IMR-90 (cell line): Measurements from ENCODE around the gene TEX44. TPM values are rescaled to one million over a fixed set of nuclear protein-coding genes. Genes with fewer than 3 reads are reported as not detected.

ENCODE experiments used
- ATAC-seq: fragments of 200-7000 bp; cut with Tn5 transposase; 2 replicates; pipeline ENCODE4 v1.9.1; 2020; ENCODE audit warnings: low read depth, mild to moderate bottlenecking, moderate library complexity
- BruUV-seq: library from RNA; stranded (reverse); fragments of 400-500 nt; replicated peaks from 2 replicates; lab custom pipeline; 2021; lab: Mats Ljungman, UMichigan
- CTCF ChIA-PET: fragments of 300-600 bp; formaldehyde crosslinking; extraction: SDS; loops from one replicate; lab custom pipeline; 2021; ENCODE audit warnings: antibody characterized with exemption; lab: Yijun Ruan, JAX
- POLR2A ChIA-PET: fragments of 300-600 bp; sonication (Branson Sonifier 250); formaldehyde crosslinking; loops from one replicate; lab custom pipeline; 2022; ENCODE audit warnings: antibody characterized with exemption; ENCODE audit not compliant: unreplicated experiment; lab: Charles Lee
- DNase-seq: peaks from one replicate; pipeline ENCODE4 v3.0.0; 2013
- H2AFZ ChIP-seq: replicated peaks from 2 replicates; pipeline ENCODE3; 2013; ENCODE audit warnings: low read length, mild to moderate bottlenecking; ENCODE audit not compliant: poor library complexity
- H2AK5ac ChIP-seq: 2 replicates; pipeline ENCODE4 v1.6.1; 2013; ENCODE audit warnings: low read depth, low read length, inconsistent platforms
- H2AK9ac ChIP-seq: replicated peaks from 2 replicates; pipeline ENCODE3; 2013; ENCODE audit warnings: mild to moderate bottlenecking, low read depth, low read length, moderate library complexity; ENCODE audit not compliant: poor library complexity
- H2BK120ac ChIP-seq: 2 replicates; pipeline ENCODE4 v1.6.1; 2013; ENCODE audit warnings: low read depth, low read length, inconsistent platforms
- H2BK15ac ChIP-seq: 3 replicates; pipeline ENCODE4 v1.6.1; 2013; ENCODE audit warnings: low read depth, low read length, inconsistent platforms
- H2BK20ac ChIP-seq: 2 replicates; pipeline ENCODE4 v1.6.1; 2013; ENCODE audit warnings: low read depth, mild to moderate bottlenecking, inconsistent platforms, low read length, moderate library complexity
- H2BK5ac ChIP-seq: 2 replicates; pipeline ENCODE4 v1.6.1; 2013; ENCODE audit warnings: mild to moderate bottlenecking, low read depth, low read length, inconsistent platforms; ENCODE audit not compliant: poor library complexity, severe bottlenecking
- H3K14ac ChIP-seq: replicated peaks from 2 replicates; pipeline ENCODE4 v1.6.1; 2013; ENCODE audit warnings: low read depth, low read length, inconsistent platforms
- H3K18ac ChIP-seq: 2 replicates; pipeline ENCODE4 v1.6.1; 2013; ENCODE audit warnings: low read depth, low read length, control low read depth
- H3K23ac ChIP-seq: 2 replicates; pipeline ENCODE4 v1.6.1; 2013; ENCODE audit warnings: low read depth, low read length, inconsistent platforms
- H3K27ac ChIP-seq: 2 replicates; pipeline ENCODE4 v1.5.1; 2013; ENCODE audit warnings: mild to moderate bottlenecking, control low read depth, low read length; ENCODE audit not compliant: insufficient read depth
- H3K27me3 ChIP-seq: 2 replicates; pipeline ENCODE4 v1.6.1; 2013; ENCODE audit warnings: low read length; ENCODE audit not compliant: control insufficient read depth, insufficient read depth
- H3K36me3 ChIP-seq: 2 replicates; pipeline ENCODE4 v1.6.1; 2013; ENCODE audit warnings: low read length, mixed read lengths; ENCODE audit not compliant: control insufficient read depth, insufficient read depth
- H3K4ac ChIP-seq: 2 replicates; pipeline ENCODE4 v1.6.1; 2013; ENCODE audit warnings: low read depth, low read length, inconsistent platforms
- H3K4me1 ChIP-seq: 2 replicates; pipeline ENCODE4 v1.6.1; 2013; ENCODE audit warnings: low read length, mixed read lengths; ENCODE audit not compliant: control insufficient read depth, insufficient read depth
- H3K4me2 ChIP-seq: 2 replicates; pipeline ENCODE4 v1.6.1; 2013; ENCODE audit warnings: low read depth, mild to moderate bottlenecking, control low read depth, low read length, moderate library complexity
- H3K4me3 ChIP-seq: 2 replicates; pipeline ENCODE4 v1.5.1; 2013; ENCODE audit warnings: low read depth, mild to moderate bottlenecking, control low read depth, low read length, moderate library complexity; ENCODE audit not compliant: insufficient read depth
- H3K56ac ChIP-seq: 2 replicates; pipeline ENCODE4 v1.6.1; 2013; ENCODE audit warnings: low read length, inconsistent platforms; ENCODE audit not compliant: insufficient read depth; ENCODE audit errors: extremely low read depth
- H3K79me1 ChIP-seq, 2 experiments: 2 replicates each; pipeline ENCODE4 v1.6.1; 2013; ENCODE audit warnings: low read length in 2 of 2, inconsistent platforms in 1 of 2, low read depth in 1 of 2
- H3K9ac ChIP-seq: 2 replicates; pipeline ENCODE4 v1.6.1; 2013; ENCODE audit warnings: low read depth, low read length, control low read depth
- H3K9me1 ChIP-seq: 2 replicates; pipeline ENCODE4 v1.6.1; 2013; ENCODE audit warnings: low read length, inconsistent platforms; ENCODE audit not compliant: insufficient read depth
- H3K9me3 ChIP-seq: 2 replicates; pipeline ENCODE4 v1.6.1; 2013; ENCODE audit warnings: low read length; ENCODE audit not compliant: control insufficient read depth, insufficient read depth
- H4K20me1 ChIP-seq: 2 replicates; pipeline ENCODE4 v1.6.1; 2013; ENCODE audit warnings: low read length, inconsistent platforms; ENCODE audit not compliant: insufficient read depth
- H4K5ac ChIP-seq: 2 replicates; pipeline ENCODE4 v1.6.1; 2013; ENCODE audit warnings: mild to moderate bottlenecking, low read depth, low read length, control low read depth
- H4K8ac ChIP-seq, 2 experiments: 2 replicates each; pipeline ENCODE4 v1.6.1; 2013; ENCODE audit warnings: low read depth in 2 of 2, low read length in 2 of 2, control low read depth in 1 of 2, inconsistent platforms in 1 of 2
- H4K91ac ChIP-seq: 2 replicates; pipeline ENCODE4 v1.6.1; 2013; ENCODE audit warnings: low read depth, low read length, inconsistent platforms; ENCODE audit not compliant: insufficient read depth
- BHLHE40 ChIP-seq: fragments of 150-350 bp; IDR thresholded peaks from 2 replicates; pipeline ENCODE4 v1.6.1; 2016; ENCODE audit warnings: mild to moderate bottlenecking, low read depth, low read length
- CEBPB ChIP-seq: IDR thresholded peaks from 2 replicates; pipeline ENCODE4 v1.6.1; 2012; ENCODE audit warnings: low read depth, low read length, improper control_type of control experiment
- CHD1 ChIP-seq: IDR thresholded peaks from 2 replicates; pipeline ENCODE4 v1.6.1; 2012; ENCODE audit warnings: low read depth, low read length, improper control_type of control experiment
- ELK1 ChIP-seq: fragments of 150-350 bp; IDR thresholded peaks from 2 replicates; pipeline ENCODE4 v1.6.1; 2016; ENCODE audit warnings: low read depth, mild to moderate bottlenecking, low read length, moderate library complexity, borderline replicate concordance
- FOS ChIP-seq: fragments of 150-350 bp; IDR thresholded peaks from 2 replicates; pipeline ENCODE4 v1.6.1; 2016; ENCODE audit warnings: low read depth, low read length
- MAFK ChIP-seq: IDR thresholded peaks from 2 replicates; pipeline ENCODE4 v1.6.1; 2012; ENCODE audit warnings: low read depth, low read length, improper control_type of control experiment
- MAZ ChIP-seq: IDR thresholded peaks from 2 replicates; pipeline ENCODE4 v1.6.1; 2012; ENCODE audit warnings: low read depth, mild to moderate bottlenecking, low read length, improper control_type of control experiment, moderate library complexity, borderline replicate concordance
- MXI1 ChIP-seq: IDR thresholded peaks from 2 replicates; pipeline ENCODE4 v1.6.1; 2012; ENCODE audit warnings: low read depth, mild to moderate bottlenecking, low read length, moderate library complexity, borderline replicate concordance
- POLR2A ChIP-seq: IDR thresholded peaks from 2 replicates; pipeline ENCODE4 v1.6.1; 2012; ENCODE audit warnings: mild to moderate bottlenecking, low read depth, low read length
- SMC3 ChIP-seq: fragments of 150-350 bp; IDR thresholded peaks from 2 replicates; pipeline ENCODE4 v1.6.1; 2016; ENCODE audit warnings: low read depth, mild to moderate bottlenecking, antibody characterized with exemption, low read length, moderate library complexity
- WGBS, 2 experiments: methylation state at CpG; one replicate each; pipeline versions ENCODE4 v1.1.5 to v1.1.7; 2013; ENCODE audit warnings: missing lambda C conversion rate in 2 of 2; ENCODE audit not compliant: insufficient read length in 1 of 2; ENCODE audit errors: extremely low coverage in 2 of 2; 5-methylcytosine and 5-hydroxymethylcytosine counted together
- dilution Hi-C: fragments of 300-500 bp; cut with HindIII; formaldehyde crosslinking; loops from one replicate; pipeline ENCODE4 v1.14.3; 2018; ENCODE audit warnings: low sequenced_read_pairs; ENCODE audit not compliant: unreplicated experiment
- in situ Hi-C: fragments of 300-500 bp; cut with MboI; formaldehyde crosslinking; loops from 3 replicates; pipeline ENCODE4 v1.14.3; 2019; ENCODE audit warnings: low sequenced_read_pairs, inconsistent platforms, mixed read lengths
- intact Hi-C: fragments of 100-400 bp; cut with micrococcal nuclease; formaldehyde crosslinking; loops from 2 replicates; pipeline ENCODE4 v1.10.0; 2022
- polyA plus RNA-seq, 3 experiments: library from polyadenylated mRNA; depleted of rRNA; stranded (reverse); fragments of >200 nt; gene quantifications; 2 replicates each; pipeline ENCODE4 v1.2.3, GENCODE V29; 2012; ENCODE audit warnings: low replicate concordance in 1 of 3
- total RNA-seq: library from RNA; depleted of rRNA; stranded (reverse); fragments of >200 nt; gene quantifications from 2 replicates; pipeline ENCODE4 v1.2.3, GENCODE V29; 2012

The TEX44 gene
- total and polyA plus RNA-seq, 2 of the 4 experiments (the other 2 are of a cell fraction) = not detected

DNA sequence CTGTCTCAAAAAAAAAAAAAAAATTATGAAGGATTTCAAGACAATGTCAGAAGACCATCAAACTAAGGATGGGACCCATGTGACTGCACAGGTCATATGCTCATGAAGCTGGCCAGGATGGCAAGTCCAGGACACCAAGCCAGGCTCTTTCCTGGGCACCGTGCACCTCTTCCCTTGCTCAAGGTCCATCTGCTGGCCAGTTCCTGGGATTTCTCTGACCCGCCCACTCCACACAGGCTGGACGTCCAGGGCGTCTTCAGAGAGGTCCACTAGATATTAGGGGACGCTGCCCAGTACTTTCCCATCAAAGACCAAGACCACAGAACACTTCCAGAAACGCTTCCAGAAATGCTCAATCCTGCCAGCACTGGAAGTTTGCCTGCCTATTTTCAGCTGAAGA, 14.3 kb downstream of the TEX44 start:
- H3K4ac ChIP-seq = no peak overlapping the region
- H4K91ac ChIP-seq = no peak overlapping the region
- ChIA-PET CTCF (no interaction called here), POLR2A (no interaction called here)
- H3K27me3 ChIP-seq = no peaks in the 10 kb centered on the region
- H2BK120ac ChIP-seq = no peak overlapping the region
- no peak for TF ChIP-seq SMC3
- TF ChIP-seq ELK1 = no peak
- TF ChIP-seq CHD1 = no peak
- TF ChIP-seq CEBPB = no peak
- TF ChIP-seq MXI1 = no peak
- no peak for TF ChIP-seq POLR2A
- TF ChIP-seq MAFK = no peak
- TF ChIP-seq MAZ = no peak
- no peak for TF ChIP-seq BHLHE40
- no peak for TF ChIP-seq FOS
- no peak overlapping the region for H2BK20ac ChIP-seq
- no peak overlapping the region for H3K18ac ChIP-seq
- no TSS peak for BruUV-seq
- in situ Hi-C loops (no loop called here), intact Hi-C loops (no loop called here), dilution Hi-C loops (no loop called here)
- H3K36me3 ChIP-seq = no peaks in the 10 kb centered on the region
- peaks cover 0 to 3% of the 10 kb centered on the region in 2 experiments; a peak in 1 of 4 replicates for H3K79me1 ChIP-seq
- H2AK5ac ChIP-seq = no peak overlapping the region
- H2BK15ac ChIP-seq = no peak overlapping the region
- no peak overlapping the region for H2BK5ac ChIP-seq
- no peak overlapping the region for H4K8ac ChIP-seq
- 72% methylated on average over 5 of the region's 6 CpGs; no CpG with 5 or more reads in 1 of the 2 experiments for WGBS, 2 experiments
- no peak overlapping the region for H4K5ac ChIP-seq
- no peak overlapping the region for H3K9ac ChIP-seq
- H3K27ac ChIP-seq = no peak overlapping the region
- H3K23ac ChIP-seq = no peak overlapping the region
- H3K9me1 ChIP-seq = peaks cover 12% of the 10 kb centered on the region
- DNase-seq = no peak
- no peak overlapping the region for H2AFZ ChIP-seq
- no peak for ATAC-seq
- no peak overlapping the region for H3K4me2 ChIP-seq
- H3K4me1 ChIP-seq = peaks cover 14% of the 10 kb centered on the region
- H2AK9ac ChIP-seq = no peak overlapping the region
- no peak overlapping the region for H3K56ac ChIP-seq
- H3K9me3 ChIP-seq = no peaks in the 10 kb centered on the region
- H3K4me3 ChIP-seq = no peak overlapping the region
- H4K20me1 ChIP-seq = no peaks in the 10 kb centered on the region
- no peak overlapping the region for H3K14ac ChIP-seq
